Chondrocyte (in vitro differentiated cells): Measurements from ENCODE around the gene CDK17. TPM values are rescaled to one million over a fixed set of nuclear protein-coding genes. Genes with fewer than 3 reads are reported as not detected.
"Not testable (repeated sequence)": the region's sequence is repeated elsewhere in the genome, so short reads cannot be mapped to it uniquely, and the experiment has no call there.

Source experiments
- DNase-seq: peaks from one replicate; pipeline ENCODE4 v3.0.0; 2021; ENCODE audit warnings: mixed read lengths, low spot score
- H3K27ac Mint-ChIP-seq: one replicate; pipeline ENCODE4 v1.8.0; 2021; ENCODE audit warnings: mild to moderate bottlenecking, moderate library complexity, mixed read lengths; ENCODE audit not compliant: unreplicated experiment
- H3K27me3 Mint-ChIP-seq: 2 replicates; pipeline ENCODE4 v1.8.0; 2021; ENCODE audit warnings: low read depth, mixed read lengths
- H3K36me3 Mint-ChIP-seq: 2 replicates; pipeline ENCODE4 v1.8.0; 2021; ENCODE audit warnings: low read depth, mixed read lengths
- H3K4me1 Mint-ChIP-seq: 2 replicates; pipeline ENCODE4 v1.8.0; 2021; ENCODE audit warnings: low read depth, mild to moderate bottlenecking, mixed read lengths
- H3K4me3 Mint-ChIP-seq: one replicate; pipeline ENCODE4 v1.8.0; 2021; ENCODE audit warnings: mild to moderate bottlenecking, moderate library complexity, mixed read lengths; ENCODE audit not compliant: unreplicated experiment
- H3K9me3 Mint-ChIP-seq: 2 replicates; pipeline ENCODE4 v1.8.0; 2021; ENCODE audit warnings: low read depth, mixed read lengths
- total RNA-seq: library from RNA; stranded (reverse); gene quantifications from 3 replicates; pipeline ENCODE4 v1.2.1, GENCODE V29; 2021
- TF ChIP-seq, protein P1 (sequence below): fragments of 200-600 bp; sonication (generic); IDR thresholded peaks from 2 replicates; pipeline ENCODE4 v1.5.0; 2021; ENCODE audit warnings: antibody characterized with exemption, mild to moderate bottlenecking, moderate library complexity

The CDK17 gene
- total RNA-seq, 1 donor from 2014 or later: 28.5 TPM

DNA sequence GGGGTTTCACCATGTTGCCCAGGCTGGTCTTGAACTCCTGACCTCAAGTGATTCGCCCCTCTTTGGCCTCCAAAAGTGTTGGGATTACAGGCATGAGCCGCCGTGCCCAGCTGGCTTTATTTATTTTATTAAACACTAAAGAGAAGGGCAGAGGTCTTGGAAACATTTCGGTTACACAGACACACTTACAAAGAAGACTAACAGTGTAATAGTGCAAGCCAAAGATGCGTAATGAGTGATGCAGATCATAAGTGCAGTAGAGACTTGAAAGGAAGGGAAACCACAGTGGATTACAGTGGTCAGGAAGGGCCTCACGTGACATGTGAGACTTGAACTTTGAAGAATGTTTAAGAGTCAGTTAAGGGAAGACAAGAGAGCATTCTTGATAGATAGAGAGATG is 33.9 kb upstream of the CDK17 start:
- TF ChIP-seq, protein P1, sequence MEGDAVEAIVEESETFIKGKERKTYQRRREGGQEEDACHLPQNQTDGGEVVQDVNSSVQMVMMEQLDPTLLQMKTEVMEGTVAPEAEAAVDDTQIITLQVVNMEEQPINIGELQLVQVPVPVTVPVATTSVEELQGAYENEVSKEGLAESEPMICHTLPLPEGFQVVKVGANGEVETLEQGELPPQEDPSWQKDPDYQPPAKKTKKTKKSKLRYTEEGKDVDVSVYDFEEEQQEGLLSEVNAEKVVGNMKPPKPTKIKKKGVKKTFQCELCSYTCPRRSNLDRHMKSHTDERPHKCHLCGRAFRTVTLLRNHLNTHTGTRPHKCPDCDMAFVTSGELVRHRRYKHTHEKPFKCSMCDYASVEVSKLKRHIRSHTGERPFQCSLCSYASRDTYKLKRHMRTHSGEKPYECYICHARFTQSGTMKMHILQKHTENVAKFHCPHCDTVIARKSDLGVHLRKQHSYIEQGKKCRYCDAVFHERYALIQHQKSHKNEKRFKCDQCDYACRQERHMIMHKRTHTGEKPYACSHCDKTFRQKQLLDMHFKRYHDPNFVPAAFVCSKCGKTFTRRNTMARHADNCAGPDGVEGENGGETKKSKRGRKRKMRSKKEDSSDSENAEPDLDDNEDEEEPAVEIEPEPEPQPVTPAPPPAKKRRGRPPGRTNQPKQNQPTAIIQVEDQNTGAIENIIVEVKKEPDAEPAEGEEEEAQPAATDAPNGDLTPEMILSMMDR: no peak
- Mint-ChIP-seq H3K27ac (no peak overlapping the region), H3K27me3 (no peaks in the 10 kb centered on the region)

DNA sequence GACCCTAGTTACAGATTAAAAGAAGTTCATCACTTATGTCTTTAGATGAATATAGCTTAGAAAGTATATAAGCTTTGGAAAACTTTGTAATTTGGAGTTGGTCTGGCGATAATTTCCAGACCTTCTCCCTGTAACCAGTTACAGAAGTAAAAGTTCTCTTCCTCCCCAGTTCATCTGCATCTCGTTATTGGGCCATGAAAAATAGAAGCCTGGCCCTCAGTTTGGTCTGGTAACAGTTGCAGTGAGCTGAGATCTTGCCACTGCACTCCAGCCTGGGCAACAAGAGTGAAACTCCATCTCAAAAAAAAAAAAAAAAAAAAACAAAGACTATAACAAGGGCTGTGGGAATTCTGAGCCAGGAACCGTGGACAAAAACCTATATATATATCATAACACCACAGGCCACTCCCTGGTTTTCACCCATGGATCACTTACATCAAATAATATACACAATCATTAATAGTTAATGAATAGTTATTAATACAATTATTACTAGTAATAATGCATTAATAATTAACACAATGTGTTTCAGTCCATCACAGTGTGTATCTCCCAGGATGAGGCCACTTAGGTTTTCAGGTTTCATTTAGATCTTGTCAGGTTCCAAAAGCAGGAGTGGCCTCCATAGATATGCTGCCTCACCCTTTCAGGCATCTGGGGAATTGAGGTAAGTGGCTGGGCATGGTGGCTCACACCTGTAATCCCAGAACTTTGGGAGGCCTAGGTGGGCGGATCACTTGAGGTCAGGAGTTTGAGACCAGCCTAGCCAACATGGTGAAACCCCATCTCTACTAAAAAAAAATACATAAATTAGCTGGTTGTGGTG is 32.5 kb upstream of the CDK17 start:
- DNase-seq, H3K4me3 Mint-ChIP-seq, H3K27me3 Mint-ChIP-seq, H3K27ac Mint-ChIP-seq, H3K36me3 Mint-ChIP-seq, H3K9me3 Mint-ChIP-seq: not testable (repeated sequence)
- peaks cover 13% of the 10 kb centered on the region for H3K4me1 Mint-ChIP-seq

More for the DNA sequence above, 33.9 kb upstream of the CDK17 start:
- peaks cover 5% of the 10 kb centered on the region for H3K4me1 Mint-ChIP-seq
- DNase-seq: no peak
- no peaks in the 10 kb centered on the region for H3K9me3 Mint-ChIP-seq
- H3K4me3 Mint-ChIP-seq: no peak overlapping the region
- H3K36me3 Mint-ChIP-seq: no peaks in the 10 kb centered on the region

DNA sequence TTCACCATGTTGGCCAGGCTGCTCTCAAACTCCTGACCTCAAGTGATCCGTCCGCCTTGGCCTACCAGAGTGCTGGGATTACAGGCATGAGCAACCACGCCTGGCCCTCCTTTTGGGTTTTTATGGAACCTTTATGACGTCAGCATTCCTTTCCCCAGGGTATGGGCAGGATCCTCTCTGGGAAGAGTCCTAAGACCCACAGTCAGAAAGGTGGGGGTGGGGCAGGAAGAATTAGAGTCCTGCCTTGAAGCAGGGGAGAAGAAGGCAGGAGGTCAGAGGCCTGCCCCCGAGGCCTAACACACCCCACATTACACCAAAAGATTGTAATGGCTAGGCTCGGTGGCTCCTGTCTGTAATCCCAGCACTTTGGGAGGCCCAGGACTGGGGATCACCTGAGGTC is 30.8 kb upstream of the CDK17 start:
- H3K4me3 Mint-ChIP-seq: no peak overlapping the region
- H3K27me3 Mint-ChIP-seq: no peaks in the 10 kb centered on the region
- DNase-seq: no peak
- H3K9me3 Mint-ChIP-seq: no peaks in the 10 kb centered on the region
- no peak overlapping the region for H3K27ac Mint-ChIP-seq
- TF ChIP-seq, protein P1: no peak
- H3K36me3 Mint-ChIP-seq: no peaks in the 10 kb centered on the region
- H3K4me1 Mint-ChIP-seq: peaks cover 20% of the 10 kb centered on the region

DNA sequence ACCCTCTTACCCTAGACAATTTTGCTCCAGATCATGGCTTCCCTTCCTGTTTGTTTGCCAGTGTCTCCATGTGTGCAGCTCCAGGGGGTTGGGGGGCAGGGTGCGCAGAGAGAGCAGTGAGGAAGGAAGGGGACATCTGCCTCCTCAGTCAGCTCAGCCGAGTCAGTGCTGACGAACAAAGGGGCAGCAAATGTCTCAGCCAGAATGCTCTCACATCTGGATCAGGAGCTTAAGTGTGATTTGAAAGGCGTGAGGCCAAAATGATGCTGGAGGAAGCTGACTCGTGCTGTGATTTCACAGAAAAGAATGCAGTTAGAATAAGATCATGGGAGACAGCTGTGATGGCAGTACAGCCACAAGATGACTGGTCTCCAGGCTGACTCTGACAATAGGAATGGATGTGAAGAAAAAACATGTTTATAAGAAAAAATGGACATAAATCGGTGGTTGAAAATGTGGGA is 27.1 kb upstream of the CDK17 start:
- Mint-ChIP-seq H3K36me3 (no peaks in the 10 kb centered on the region), H3K4me1 (peaks cover 35% of the 10 kb centered on the region), H3K27me3 (no peaks in the 10 kb centered on the region), H3K9me3 (no peaks in the 10 kb centered on the region), H3K4me3 (peak overlapping the region; percentile 66), H3K27ac (peak overlapping the region; percentile 100)
- no peak for DNase-seq
- TF ChIP-seq, protein P1: no peak

DNA sequence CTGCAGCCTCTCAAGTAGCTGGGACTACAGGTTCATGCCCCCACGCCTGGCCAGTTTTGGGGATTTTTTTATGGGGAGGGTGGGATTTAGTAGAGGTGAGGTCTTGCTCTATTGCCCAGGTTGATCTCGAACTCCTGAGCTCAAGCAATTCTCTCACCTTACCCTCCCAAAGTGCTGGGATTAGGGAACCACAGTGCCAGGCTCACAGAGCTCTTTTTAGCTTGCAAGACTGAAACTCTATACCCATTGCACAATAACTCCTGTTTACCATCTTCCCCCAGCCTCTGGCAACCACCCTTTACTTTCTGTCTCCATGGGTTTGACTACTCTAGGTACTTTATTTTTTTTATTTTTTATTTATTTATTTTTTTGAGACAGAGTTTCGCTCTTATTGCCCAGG is 25.7 kb upstream of the CDK17 start:
- Mint-ChIP-seq H3K36me3 (no peaks in the 10 kb centered on the region), H3K27me3 (no peaks in the 10 kb centered on the region), H3K27ac (peak overlapping the region; percentile 85), H3K9me3 (no peaks in the 10 kb centered on the region), H3K4me1 (peaks cover 41% of the 10 kb centered on the region), H3K4me3 (no peak overlapping the region)
- DNase-seq: no peak
- TF ChIP-seq, protein P1: no peak

DNA sequence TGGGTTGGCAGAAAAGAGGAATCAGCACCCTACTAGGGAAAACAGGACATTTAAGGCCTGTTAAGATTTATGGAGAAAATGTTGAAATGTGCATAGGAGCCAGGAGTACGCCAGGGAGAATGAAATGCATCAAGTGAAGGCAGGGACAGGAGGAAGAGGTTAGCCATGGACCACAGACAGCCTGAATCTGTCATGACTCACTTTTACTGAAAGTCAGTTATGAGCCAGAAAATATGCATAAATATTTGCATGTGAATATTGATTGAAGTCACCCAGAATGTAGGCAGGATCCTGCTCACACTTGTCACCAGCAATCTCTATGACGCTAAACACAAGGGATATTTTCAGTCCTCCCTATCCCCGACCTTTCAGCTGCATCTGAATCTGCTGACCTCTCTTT is 25.1 kb upstream of the CDK17 start:
- Mint-ChIP-seq H3K4me3 (no peak overlapping the region), H3K9me3 (no peaks in the 10 kb centered on the region), H3K4me1 (peaks cover 47% of the 10 kb centered on the region), H3K27ac (peak overlapping the region; percentile 85), H3K36me3 (no peaks in the 10 kb centered on the region), H3K27me3 (no peaks in the 10 kb centered on the region)
- TF ChIP-seq, protein P1: no peak
- DNase-seq: no peak
